ENCODE results near the gene SLITRK6.

GRCh38 chr13:85808811-85809210, 9.6 kb upstream of the SLITRK6 start:
- no peak for TF ChIP-seq CTCF (IDR thresholded peaks at IDR 0.05)
- TF ChIP-seq POLR2A (IDR thresholded peaks at IDR 0.05) = no peak
